ENCODE results near the gene MCAM. TPM values are rescaled to one million over a fixed set of nuclear protein-coding genes. Genes with fewer than 3 reads are reported as not detected.

The MCAM gene
- total RNA-seq, 2 experiments from 2014 or later = 1.0 to 1.4 TPM

- DNase-seq = no peak
- no peak overlapping the region for H3K27ac Mint-ChIP-seq
- ChIA-PET CTCF (interaction anchor here (1.0 to 8.9 kb wide), 3 partner anchors 12 to 59 kb away, joined by 3 to 80 read pairs (median 6); no protein-coding TSS in a partner anchor), POLR2A (no interaction called here)
- H3K27me3 Mint-ChIP-seq = peaks cover 4% of the 10 kb centered on the region
- H3K36me3 Mint-ChIP-seq (ENCODE audit: low read depth) = peaks cover 10% of the 10 kb centered on the region
- H3K9me3 Mint-ChIP-seq = no peaks in the 10 kb centered on the region
- H3K4me1 Mint-ChIP-seq = peaks cover 30% of the 10 kb centered on the region
- peak overlapping the region; percentile 15 for H3K4me3 Mint-ChIP-seq
Measured at GRCh38 chr11:119309411-119309810, 7.5 kb downstream of the MCAM start.

GRCh38 chr11:119307974-119308373, 9.0 kb downstream of the MCAM start:
- H3K27me3 Mint-ChIP-seq = no peaks in the 10 kb centered on the region
- H3K36me3 Mint-ChIP-seq (ENCODE audit: low read depth) = peaks cover 21% of the 10 kb centered on the region
- no peak for DNase-seq
- no peak overlapping the region for H3K4me3 Mint-ChIP-seq
- POLR2A ChIA-PET = no interaction called here
- CTCF ChIA-PET = interaction anchor here (0.5 to 8.9 kb wide), 6 partner anchors 7 to 1344 kb away, joined by 3 to 80 read pairs (median 4); no protein-coding TSS in a partner anchor
- peaks cover 31% of the 10 kb centered on the region for H3K4me1 Mint-ChIP-seq
- no peaks in the 10 kb centered on the region for H3K9me3 Mint-ChIP-seq
- no peak overlapping the region for H3K27ac Mint-ChIP-seq

- DNase-seq = no peak
- H3K4me1 Mint-ChIP-seq = peaks cover 31% of the 10 kb centered on the region
- no peaks in the 10 kb centered on the region for H3K27me3 Mint-ChIP-seq
- CTCF ChIA-PET = interaction anchor here (0.6 to 8.9 kb wide), 2 partner anchors 8 to 14 kb away, joined by 3 to 80 read pairs; no protein-coding TSS in a partner anchor
- no peak overlapping the region for H3K4me3 Mint-ChIP-seq
- H3K36me3 Mint-ChIP-seq (ENCODE audit: low read depth) = peaks cover 25% of the 10 kb centered on the region
- POLR2A ChIA-PET = no interaction called here
- H3K27ac Mint-ChIP-seq = peak overlapping the region; percentile 11
- no peaks in the 10 kb centered on the region for H3K9me3 Mint-ChIP-seq
Measured at GRCh38 chr11:119307219-119307618, 9.7 kb downstream of the MCAM start.

GRCh38 chr11:119306373-119306890, 10.5 kb downstream of the MCAM start:
- peaks cover 31% of the 10 kb centered on the region for H3K4me1 Mint-ChIP-seq
- H3K4me3 Mint-ChIP-seq = no peak overlapping the region
- DNase-seq = peak; percentile 40
- ChIA-PET POLR2A (no interaction called here), CTCF (interaction anchor here (1.9 to 8.9 kb wide), 2 partner anchors 9 to 15 kb away, joined by 5 to 80 read pairs; no protein-coding TSS in a partner anchor)
- H3K27ac Mint-ChIP-seq = peak overlapping the region; percentile 87
- H3K9me3 Mint-ChIP-seq = no peaks in the 10 kb centered on the region
- peaks cover 28% of the 10 kb centered on the region for H3K36me3 Mint-ChIP-seq (ENCODE audit: low read depth)
- no peaks in the 10 kb centered on the region for H3K27me3 Mint-ChIP-seq

- Mint-ChIP-seq H3K36me3 (ENCODE audit: low read depth) (peaks cover 34% of the 10 kb centered on the region), H3K4me1 (peaks cover 33% of the 10 kb centered on the region), H3K27ac (peak overlapping the region; percentile 81), H3K27me3 (no peaks in the 10 kb centered on the region), H3K4me3 (no peak overlapping the region), H3K9me3 (no peaks in the 10 kb centered on the region)
- DNase-seq = no peak
- POLR2A ChIA-PET = no interaction called here
- CTCF ChIA-PET = interaction anchor here (1.9 to 8.9 kb wide), 2 partner anchors 10 to 15 kb away, joined by 5 to 80 read pairs; no protein-coding TSS in a partner anchor
Measured at GRCh38 chr11:119305556-119306372, 11.2 kb downstream of the MCAM start.

DNA sequence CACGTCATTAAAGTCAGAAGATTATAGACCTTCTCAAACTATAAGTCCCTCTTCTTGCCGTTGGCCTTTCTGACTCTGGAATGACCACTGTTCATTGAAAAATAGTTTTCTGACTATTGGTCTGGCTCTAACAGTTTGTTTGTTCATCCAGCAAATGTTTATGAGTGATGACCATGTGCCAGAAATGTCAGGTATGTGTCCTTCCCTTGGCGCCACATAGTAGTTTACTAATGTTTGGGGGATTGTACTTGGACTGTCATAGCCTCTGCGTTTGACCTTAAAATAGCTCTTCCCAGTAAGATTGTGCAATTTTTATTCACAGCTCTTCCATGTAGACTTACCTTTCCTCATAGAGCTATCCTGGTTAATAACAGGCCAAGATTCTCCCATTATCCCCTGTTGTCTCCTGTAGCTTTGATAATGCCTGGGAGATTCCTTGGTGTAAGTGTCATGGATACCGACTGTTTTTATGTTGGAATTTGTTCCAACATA, 13.7 kb downstream of the MCAM start:
- H3K27me3 Mint-ChIP-seq = no peaks in the 10 kb centered on the region

DNA sequence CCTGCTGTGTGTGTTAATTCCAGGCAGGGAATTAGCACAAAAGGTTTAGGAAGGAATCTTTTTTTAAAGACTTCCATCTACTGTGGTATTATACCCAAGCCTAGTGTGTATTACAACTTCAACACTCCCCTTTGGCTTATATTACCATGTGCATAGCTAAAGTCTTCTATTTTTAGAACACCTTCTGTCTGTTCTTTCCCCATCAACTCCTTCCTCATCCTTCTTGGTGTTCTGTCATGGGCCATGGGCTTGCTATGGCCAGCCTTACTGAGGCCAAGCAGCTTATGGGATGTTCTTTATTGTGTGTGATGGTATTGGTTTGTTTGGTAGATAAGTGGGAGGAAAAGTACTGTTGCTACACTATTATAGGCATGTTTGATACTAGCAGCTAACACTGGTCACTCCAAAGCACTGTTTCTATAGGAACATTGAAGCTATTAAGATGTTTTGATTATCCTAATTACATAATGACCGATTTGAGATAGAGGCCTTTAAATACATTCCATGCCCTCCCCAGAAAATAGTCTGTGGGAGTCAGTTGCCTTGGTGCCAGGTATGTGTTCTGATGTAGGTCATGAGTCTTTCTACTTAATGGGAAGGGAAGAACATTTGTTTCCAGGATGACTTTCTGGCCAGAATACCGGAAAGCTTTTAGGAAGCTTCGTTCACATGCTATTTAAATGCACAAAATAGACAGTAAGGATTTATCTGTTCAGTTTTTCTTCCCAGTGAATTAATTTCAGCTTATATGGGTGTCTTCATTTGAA, 16.5 kb downstream of the MCAM start:
- POLR2A ChIA-PET = no interaction called here
- Mint-ChIP-seq H3K4me1 (peaks cover 13% of the 10 kb centered on the region), H3K36me3 (ENCODE audit: low read depth) (peaks cover 63% of the 10 kb centered on the region), H3K27me3 (no peaks in the 10 kb centered on the region), H3K4me3 (no peak overlapping the region), H3K27ac (no peak overlapping the region), H3K9me3 (no peaks in the 10 kb centered on the region)
- DNase-seq = no peak
- CTCF ChIA-PET = interaction anchor here (1.0 to 1.8 kb wide), 5 partner anchors 16 to 96 kb away, joined by 3 to 5 read pairs (median 4); no protein-coding TSS in a partner anchor

More for the DNA sequence above, 13.7 kb downstream of the MCAM start:
- Mint-ChIP-seq H3K4me3 (no peak overlapping the region), H3K36me3 (ENCODE audit: low read depth) (peaks cover 52% of the 10 kb centered on the region), H3K9me3 (no peaks in the 10 kb centered on the region), H3K27ac (no peak overlapping the region), H3K4me1 (peaks cover 31% of the 10 kb centered on the region)
- ChIA-PET CTCF (interaction anchor here (0.5 to 8.9 kb wide), 3 partner anchors 18 to 538 kb away, joined by 4 to 80 read pairs (median 7); no protein-coding TSS in a partner anchor), POLR2A (no interaction called here)
- no peak for DNase-seq

GRCh38 chr11:119299416-119299815, 17.5 kb downstream of the MCAM start:
- ChIA-PET CTCF (interaction anchor here (0.5 to 1.8 kb wide), 6 partner anchors 15 to 95 kb away, joined by 3 to 5 read pairs (median 4); no protein-coding TSS in a partner anchor), POLR2A (no interaction called here)
- H3K27ac Mint-ChIP-seq = no peak overlapping the region
- H3K4me1 Mint-ChIP-seq = peaks cover 5% of the 10 kb centered on the region
- H3K36me3 Mint-ChIP-seq (ENCODE audit: low read depth) = peaks cover 58% of the 10 kb centered on the region
- no peak for DNase-seq
- no peak overlapping the region for H3K4me3 Mint-ChIP-seq
- no peaks in the 10 kb centered on the region for H3K9me3 Mint-ChIP-seq
- no peaks in the 10 kb centered on the region for H3K27me3 Mint-ChIP-seq

- no peaks in the 10 kb centered on the region for H3K9me3 Mint-ChIP-seq
- CTCF ChIA-PET = interaction anchor here (1.3 kb wide), 1 partner anchor 14 kb away, joined by 3 read pairs; no protein-coding TSS in a partner anchor
- peaks cover 54% of the 10 kb centered on the region for H3K36me3 Mint-ChIP-seq (ENCODE audit: low read depth)
- POLR2A ChIA-PET = no interaction called here
- peaks cover 2% of the 10 kb centered on the region for H3K4me1 Mint-ChIP-seq
- H3K27me3 Mint-ChIP-seq = no peaks in the 10 kb centered on the region
- DNase-seq = no peak
- H3K27ac Mint-ChIP-seq = no peak overlapping the region
- no peak overlapping the region for H3K4me3 Mint-ChIP-seq
Measured at GRCh38 chr11:119298726-119299125, 18.2 kb downstream of the MCAM start.

DNA sequence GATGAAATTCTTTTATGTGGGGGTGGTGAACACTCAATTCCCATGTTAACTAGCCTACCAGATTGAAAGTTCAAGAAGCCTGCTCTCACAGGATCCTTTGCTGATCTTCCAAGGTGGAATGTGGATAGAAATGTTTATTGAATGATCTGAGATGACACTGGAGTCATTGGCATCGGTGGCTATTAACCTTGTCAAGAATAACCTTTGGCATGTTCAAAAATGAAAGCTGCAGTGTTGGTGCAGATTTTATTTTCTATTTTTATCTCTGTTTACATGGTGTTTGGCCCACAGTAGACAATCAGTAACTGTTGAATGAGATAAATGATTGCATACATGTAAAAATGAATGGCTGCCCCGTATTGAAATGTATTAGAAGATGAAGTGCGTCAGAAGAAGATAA, 19.0 kb downstream of the MCAM start:
- ChIA-PET CTCF (interaction anchor here (1.2 to 1.3 kb wide), 4 partner anchors 13 to 242 kb away, joined by 3 to 4 read pairs (median 3); no protein-coding TSS in a partner anchor), POLR2A (no interaction called here)
- Mint-ChIP-seq H3K27ac (no peak overlapping the region), H3K36me3 (ENCODE audit: low read depth) (peaks cover 46% of the 10 kb centered on the region), H3K4me3 (no peak overlapping the region), H3K4me1 (peaks cover 2% of the 10 kb centered on the region), H3K27me3 (no peaks in the 10 kb centered on the region), H3K9me3 (no peaks in the 10 kb centered on the region)
- no peak for DNase-seq

DNA sequence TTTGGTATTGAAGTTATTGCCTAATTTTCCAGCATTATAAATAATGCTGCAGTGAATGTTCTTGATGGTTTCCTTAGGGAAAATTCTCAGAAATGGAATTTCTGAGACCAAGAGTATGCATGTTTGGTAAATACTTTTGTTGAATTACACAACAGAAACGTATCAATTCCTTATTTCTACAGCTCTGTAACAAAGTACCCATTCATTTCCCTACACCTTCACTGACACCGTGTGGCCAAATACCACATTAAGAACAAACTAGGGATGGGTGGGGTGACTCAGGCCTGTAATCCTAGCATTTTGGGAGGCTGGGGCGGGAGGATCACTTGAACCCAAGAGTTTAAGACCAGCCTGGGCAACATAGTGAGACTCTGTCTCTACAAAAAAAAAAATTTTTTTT, 21.8 kb downstream of the MCAM start:
- ChIA-PET CTCF (no interaction called here), POLR2A (no interaction called here)
- H3K9me3 Mint-ChIP-seq = peaks cover 3% of the 10 kb centered on the region
- H3K36me3 Mint-ChIP-seq (ENCODE audit: low read depth) = peaks cover 41% of the 10 kb centered on the region
- H3K4me1 Mint-ChIP-seq = no peaks in the 10 kb centered on the region
- H3K4me3 Mint-ChIP-seq = no peak overlapping the region
- no peak overlapping the region for H3K27ac Mint-ChIP-seq
- no peaks in the 10 kb centered on the region for H3K27me3 Mint-ChIP-seq
- no peak for DNase-seq

DNA sequence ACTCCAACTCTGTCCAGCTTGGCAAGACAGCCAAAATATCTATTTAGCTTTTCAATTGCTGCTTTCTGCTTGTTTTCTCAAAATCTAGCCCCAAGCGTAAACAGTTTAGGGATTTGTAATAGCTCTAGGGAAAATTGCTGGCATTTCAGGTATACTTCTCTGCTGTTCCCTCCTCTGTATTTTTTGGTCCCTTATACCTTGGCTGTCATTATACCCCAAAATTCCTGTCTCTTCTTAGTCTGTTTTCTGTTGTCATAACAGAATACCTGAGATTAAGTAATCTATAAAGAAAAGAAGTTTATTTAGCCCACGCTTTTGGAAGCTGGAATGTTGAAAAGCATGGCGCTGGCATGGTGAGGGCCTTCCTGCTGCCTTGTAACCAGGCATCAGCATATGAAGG, 23.5 kb downstream of the MCAM start:
- POLR2A ChIA-PET = no interaction called here
- peaks cover 3% of the 10 kb centered on the region for H3K9me3 Mint-ChIP-seq
- H3K27me3 Mint-ChIP-seq = no peaks in the 10 kb centered on the region
- no peak for DNase-seq
- no peak overlapping the region for H3K27ac Mint-ChIP-seq
- H3K36me3 Mint-ChIP-seq (ENCODE audit: low read depth) = peaks cover 37% of the 10 kb centered on the region
- H3K4me3 Mint-ChIP-seq = no peak overlapping the region
- no peaks in the 10 kb centered on the region for H3K4me1 Mint-ChIP-seq
- CTCF ChIA-PET = interaction anchor here (1.3 kb wide), 1 partner anchor 9 kb away, joined by 4 read pairs; no protein-coding TSS in a partner anchor
